ENCODE data around the gene TEX51.

TEX51 gene

DNA sequence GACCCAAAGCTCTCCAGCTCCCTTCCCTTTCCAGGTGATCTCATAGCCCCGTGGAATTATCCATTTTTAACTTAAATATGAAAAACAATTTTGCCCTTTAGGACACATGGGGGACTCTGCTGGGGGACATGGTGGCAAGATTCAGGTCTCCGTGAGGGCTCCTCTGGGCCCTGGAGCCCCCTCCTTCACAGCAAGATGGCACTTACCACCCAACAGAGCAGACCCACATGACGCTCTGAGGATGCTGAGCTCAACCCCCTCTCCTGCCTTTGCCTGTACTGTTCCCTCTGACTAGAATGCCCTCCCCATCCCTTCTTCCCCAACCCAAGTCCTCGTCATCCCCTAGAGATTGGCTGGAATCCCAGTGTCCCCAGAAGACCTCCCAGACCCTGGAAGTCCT is 17.2 kb downstream of the TEX51 start:
- no peak for DNase-seq

DNA sequence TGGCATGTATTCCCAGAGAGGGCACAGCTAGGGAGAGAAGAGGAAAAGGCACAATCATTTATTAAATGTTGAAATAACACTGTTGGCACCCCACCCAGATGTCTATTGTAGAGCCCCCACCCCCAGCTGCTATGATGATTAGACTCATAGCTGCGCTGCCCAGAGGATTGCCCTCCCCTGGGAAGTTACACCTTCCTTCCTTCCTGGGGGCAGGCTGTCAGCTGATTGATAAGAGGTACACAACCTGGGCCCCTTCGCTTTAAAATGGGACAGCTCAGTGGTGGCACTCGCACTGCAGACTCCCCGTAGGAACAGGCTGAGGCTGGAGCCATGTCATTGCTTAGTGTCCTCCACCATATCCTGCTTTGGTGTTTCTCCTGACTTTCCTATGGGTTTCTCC is 18.1 kb downstream of the TEX51 start:
- DNase-seq = no peak

DNA sequence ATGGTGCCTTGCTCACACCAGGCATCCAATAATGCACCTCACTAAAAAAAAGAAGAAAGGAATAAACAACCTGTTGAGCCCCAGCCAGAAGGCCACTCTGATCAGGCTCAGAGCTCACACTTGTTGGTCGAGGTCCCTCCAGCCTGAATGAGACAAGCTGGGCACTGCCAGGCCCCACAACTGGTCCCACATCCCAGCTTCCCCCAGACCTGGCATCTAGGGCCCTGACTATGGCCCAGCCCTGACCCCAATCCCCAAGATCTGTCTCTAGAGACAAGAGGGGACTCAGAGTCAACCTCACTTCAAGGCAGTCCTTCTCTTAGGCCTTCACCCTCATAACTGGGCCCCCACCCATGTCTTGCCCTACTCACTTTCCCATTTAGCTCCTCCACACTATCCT is 22.4 kb downstream of the TEX51 start:
- DNase-seq = no peak

DNA sequence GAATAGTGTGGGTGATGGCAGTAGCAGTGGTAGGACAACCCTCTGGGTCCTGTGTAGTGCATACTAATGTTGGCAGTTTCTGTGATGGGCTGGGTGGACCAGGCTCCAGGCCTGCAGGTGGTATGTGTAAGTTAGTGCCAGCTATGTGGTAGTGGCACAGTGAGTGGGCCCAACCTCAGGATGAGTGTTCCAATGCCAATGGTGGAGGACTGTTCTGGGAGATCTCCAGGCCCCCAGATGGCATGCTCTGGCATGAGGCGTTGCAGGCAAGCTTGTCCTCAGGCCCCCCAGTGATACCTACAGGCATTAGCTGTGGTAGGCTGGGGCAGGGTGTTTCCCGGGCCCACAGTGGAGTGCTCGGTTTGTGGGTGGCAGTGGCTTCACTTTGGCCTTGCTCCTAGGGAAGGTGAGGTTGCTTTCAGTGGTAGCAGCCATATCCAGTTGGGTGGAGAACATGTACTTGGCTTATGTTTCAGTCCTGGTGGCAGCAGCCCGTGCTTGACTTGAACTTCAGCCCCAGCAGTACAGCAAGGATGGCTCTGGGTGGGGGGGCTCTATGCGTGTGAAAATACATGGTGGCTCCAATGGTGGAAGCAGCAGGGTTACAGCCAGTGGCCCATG is 32.4 kb downstream of the TEX51 start:
- no peak for DNase-seq

DNA sequence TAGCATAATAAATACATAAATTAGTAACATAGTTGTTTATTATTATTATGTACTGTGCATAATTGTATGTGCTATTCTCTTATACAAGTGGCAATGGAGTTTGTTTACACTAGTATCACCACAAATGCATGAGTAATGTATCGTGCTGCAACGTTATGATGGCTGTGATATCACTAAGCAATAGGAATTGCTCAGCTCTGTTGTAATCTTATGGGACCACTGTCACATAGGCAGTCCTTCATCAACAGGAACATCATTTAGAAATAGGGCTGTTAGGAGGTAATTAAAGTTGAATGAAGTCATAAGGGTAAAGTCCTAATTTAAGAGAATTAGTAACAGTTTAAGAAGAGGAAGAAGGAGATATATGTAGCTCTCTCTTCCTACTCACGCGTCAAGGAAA is 33.8 kb downstream of the TEX51 start:
- DNase-seq = no peak

DNA sequence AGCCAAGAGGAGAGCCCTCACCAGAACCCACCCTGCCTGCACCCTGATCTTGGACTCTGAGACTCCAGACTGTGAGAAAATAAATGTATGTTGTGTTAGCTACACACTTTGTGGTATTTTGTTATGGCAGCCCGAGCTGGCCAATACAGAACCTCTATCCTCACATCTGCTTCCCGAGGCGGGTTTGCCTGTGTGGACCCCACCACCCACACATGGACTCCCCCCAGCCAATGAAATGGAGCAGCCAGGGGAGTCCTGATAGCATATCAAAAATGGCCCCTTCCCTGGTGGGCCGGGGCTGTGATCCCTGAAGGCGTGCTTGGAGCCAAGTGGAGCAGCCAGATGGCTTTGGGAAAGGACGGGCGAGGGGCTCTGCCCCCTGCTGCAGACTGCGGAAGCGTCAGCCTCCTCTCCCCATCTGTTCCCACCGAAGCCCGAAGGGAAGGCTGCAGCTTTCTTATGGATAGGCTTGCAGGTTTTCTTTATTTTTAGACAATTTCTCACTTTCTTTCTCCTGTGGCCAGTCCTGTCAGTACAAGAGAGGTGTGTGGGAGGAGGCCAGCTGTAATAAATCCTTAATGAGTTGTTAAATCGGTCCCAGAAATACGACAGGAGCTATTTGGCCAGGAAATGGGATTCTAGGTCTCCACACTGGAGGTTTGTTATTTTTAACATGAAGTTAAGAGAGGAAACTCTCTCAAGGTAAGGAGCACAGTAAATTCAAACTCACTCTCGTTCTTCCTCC is 34.4 kb downstream of the TEX51 start:
- DNase-seq = no peak

DNA sequence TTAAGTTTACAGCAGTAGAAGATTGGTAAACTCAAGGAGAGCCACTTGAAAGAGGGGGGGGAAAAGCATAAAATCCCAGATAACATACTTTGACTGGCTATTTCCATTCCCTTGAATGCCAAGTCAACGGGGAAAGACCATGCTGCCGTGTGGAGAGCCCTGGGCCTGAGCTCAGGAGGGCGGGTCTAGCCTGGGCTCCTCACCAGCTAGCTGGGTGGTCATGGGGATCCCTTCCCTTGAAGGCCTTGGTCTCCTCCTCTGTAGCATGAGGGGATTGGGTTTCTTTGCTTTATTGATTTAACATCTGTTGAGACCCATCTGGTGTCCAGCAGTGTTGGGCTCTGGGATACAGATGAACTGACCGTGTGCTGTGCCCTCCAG is 35.0 kb downstream of the TEX51 start:
- no peak for DNase-seq

DNA sequence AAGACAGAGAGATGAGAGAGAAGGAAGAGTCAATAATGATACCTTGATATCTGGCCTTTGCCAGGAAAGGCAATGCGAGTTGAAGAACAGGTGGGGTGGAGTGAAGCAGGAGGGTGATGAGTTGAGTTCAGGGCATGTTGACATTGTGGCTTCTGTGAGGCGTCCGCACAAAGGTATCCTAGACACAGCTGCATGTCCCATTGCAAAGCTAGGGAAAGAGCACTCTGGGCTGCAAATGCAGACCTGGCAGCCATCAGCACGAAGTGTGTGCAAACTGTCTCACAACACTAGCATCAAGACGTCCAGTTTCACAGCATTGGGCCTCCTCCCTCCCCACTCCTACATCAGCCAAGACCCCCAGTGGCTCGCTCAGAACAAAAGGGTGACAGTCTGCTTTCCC is 36.1 kb downstream of the TEX51 start:
- DNase-seq = no peak

DNA sequence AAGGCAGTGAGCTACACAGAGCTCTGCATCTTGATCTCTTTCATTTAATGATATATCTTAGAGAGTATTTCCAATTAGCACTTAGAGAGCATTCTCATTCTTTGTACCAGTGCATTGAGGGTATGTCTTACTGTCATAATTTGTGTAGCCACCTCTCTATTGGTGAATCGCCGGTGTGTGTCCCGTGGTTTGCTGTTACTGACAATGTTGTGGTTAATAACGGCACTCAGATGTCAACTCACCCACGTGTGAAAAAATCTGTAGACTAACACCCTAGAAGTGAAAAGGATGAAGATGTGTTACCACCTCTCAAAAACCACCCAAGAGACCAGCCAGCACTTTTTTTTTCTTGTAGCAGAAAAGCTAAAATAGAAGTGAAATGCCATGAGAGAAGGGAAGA is 37.1 kb downstream of the TEX51 start:
- no peak for DNase-seq

DNA sequence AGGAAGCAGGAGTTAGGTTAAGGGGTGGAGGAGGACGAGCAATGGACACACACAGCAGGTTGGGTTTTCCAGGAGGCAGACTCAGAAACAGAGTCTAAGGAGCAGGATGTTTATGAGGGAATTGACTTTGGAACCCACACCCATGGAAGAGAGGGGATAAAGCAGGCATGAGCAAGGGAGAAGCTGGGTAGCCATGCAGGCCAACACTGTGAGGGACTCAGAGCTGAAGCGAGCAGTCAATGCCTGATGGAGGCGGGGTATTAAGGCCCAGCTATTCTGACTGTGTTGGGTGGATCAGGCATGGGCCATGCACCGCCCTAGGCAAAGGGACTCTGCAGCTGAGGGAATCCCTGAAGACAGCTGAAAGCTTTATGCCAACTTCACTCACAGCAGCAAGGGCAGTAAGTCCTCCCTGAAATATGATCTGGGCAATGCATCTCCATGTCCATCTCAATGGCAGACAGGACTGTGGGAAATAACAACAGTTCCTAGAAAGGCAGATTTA is 37.6 kb downstream of the TEX51 start:
- no peak for DNase-seq

DNA sequence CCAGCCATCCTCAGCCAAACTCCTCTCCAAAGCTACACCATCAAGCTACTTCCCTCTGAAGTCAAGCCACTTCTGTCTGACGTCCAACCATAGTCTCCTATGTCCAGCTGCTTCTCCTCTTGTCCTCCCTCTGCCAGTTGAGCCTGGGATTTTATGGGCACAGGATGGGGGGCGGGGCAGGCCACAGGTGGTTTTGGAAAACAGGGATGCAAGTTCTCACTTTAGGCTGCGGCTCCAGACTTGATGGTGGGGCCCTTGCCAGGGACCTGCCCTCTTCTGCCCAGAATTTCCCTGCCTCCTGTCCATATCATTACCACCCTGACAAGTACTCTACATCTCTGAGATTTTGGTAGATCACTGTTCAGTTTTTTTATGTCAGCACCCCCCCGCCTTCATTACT is 41.6 kb downstream of the TEX51 start:
- DNase-seq = no peak

DNA sequence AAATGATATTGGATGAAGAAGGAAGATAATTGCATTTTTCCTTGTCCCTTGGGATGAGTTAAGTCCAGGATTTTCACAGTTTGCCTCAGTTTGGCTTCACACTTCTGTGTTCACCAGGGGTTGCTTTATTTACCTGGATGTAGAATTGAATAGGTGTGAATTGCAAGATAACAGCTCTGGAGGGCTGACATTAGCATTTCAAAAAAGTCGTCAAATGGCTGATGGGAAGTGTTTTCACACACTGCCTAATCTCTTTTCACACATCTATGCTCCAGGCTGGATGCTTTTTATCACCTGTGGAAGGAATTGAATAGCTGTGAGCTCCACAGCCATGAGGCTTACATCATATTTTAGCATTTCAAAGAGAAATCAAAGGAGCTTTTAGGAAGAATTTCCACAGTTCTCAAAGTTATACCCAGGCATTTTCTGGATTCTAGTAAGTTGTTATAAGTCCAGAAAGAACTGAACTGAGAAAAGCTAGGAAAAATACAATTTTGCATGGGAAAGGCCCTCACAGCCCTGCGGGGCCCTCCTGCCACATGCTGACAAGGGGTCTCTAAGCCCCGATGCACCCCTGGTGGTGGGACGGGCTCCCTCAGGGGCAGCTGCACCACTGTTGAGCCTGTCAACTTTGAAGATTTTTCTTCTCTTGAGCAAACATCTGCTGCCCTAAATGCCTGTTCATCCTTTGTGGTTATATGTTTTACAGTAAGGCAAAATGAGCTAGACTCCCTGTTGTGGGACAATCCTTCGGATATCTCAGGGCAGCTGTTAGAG is 43.9 kb downstream of the TEX51 start:
- DNase-seq = no peak

DNA sequence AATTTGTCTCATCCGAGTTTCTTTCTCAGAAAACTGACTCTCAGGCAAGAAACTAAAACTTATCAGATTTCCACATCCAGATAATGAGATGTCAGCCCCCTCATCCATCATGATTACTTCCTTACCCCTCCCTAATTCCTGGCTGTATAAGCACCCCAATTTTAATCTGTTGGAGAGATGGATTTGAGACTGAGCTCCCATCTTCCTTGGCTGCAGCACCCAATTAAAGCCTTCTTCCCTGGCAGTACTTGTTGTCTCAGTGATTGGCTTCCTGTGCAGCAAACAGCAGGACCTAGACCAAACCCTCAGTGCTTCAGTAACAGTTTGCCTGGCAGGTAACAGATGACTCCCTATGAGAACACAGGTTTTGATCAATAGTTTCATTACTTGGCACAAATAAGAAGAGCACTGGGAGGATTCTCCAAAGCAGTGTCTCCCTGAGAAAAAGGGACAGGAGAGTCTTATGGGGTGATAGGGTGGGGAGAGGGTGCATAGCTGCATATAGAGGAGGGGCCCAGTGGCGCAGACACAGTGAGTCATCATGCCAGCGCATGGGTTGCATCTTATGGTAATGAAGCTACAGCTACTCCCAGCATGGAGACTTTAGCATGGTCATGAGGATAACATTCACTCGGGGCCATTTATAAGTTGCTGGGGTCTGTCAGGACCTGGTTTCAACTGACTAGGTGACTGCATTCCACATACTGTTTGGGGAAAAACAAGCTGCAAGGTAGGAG is 45.1 kb downstream of the TEX51 start:
- DNase-seq = no peak

DNA sequence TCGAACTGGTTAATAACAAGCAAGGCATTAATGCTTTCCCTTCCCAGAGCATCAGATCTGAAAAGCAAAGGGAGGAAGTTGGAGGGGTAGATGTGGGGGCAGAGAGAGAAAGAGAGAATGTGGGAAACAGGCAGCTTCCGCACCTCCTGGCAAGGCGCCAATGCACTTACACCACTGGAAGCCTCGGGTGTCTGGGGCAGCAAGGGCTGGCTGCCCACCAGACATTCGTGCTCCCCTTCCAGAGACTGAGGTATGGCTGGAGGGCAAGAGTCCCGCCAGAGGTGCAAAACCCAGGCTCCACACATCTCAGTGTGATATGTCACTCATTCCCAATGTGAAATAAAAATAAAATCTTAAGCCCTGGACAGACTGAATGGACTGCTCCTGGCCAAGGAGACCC is 46.4 kb downstream of the TEX51 start:
- DNase-seq = no peak

DNA sequence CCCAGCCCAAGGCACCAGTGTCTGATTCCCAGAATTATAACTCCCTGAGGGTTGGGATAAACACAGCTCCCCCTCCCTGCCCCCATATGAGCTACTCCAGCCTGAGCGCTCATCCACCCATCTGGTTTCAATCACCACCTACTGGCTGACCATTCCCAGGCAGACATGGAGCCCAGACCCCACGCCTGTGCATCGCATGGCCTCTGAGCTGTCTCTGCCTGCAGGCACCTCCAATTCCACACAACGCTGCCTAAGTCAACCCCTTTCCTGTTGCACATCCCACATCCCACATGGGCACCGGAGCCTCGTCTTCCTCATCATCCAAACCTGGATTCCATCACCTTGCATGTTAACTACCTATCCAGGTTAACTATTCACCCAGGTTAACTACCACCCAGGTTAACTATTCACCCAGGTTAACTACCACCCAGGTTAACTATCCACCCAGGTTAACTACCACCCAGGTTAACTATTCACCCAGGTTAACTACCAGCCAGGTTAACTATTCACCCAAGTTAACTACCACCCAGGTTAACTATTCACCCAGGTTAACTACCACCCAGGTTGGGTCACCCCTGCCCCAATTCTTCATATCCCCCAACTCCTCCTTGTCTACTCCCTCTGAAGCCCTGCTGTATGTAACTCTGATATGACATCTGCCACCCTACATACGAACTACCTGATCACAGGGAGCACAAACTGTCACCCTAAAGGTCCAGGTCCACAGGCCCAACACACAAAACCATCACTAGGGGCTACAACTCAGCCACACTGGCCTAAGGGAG is 47.8 kb downstream of the TEX51 start:
- no peak for DNase-seq

DNA sequence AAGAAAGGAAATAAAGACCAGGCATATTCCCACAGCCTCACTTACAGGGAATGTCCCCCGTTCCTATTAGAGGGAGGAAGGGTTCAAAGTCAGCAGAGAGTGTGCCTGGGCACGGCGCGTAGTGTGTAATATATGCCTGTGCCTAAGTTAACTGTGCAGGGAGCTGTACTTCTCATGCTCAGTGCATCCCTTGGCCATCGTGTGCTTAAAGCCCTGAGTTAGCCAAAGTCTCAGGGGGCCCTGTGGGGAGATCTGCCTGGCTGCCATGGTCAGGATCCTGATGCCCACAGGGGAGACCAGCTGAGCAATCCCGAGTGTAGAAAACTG is 48.4 kb downstream of the TEX51 start:
- DNase-seq = no peak

DNA sequence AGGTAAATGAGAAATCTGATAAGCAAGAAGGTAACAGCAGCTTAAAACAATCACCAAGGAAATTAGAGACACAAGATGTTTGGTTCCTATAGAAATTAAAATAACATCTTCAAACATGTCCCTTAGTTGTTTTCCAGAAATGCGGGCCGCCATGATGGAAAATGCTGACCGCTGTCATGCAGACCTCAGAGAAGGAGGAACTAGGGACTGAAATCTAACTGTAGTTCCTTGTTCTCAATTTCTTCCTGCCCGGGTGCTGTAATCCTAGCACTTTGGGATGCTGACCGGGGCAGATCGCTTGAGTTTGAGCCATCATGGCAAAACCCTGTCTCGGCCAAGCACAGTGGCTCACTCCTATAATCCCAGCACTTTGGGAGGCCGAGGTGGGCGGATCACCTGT is 51.1 kb downstream of the TEX51 start:
- DNase-seq = no peak

DNA sequence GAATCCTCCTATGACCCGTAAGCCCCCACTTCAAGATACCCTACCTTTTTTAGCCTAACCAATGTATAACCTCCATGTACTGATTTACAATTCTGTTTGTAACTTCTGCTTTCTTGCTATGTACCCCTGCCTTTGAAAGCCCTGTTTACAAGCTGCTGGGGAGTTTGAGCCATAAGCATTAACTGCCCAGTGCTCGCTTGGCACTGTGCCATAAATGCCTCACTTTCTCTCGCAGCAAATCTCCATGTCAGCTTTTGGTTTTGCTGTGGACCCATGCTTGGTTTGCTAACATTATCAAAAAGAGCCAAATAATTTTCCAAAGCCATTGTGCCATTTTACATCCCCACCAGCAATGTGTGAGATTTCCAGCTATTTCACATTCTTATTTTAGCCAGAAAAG is 51.8 kb downstream of the TEX51 start:
- no peak for DNase-seq

Data from DMS79 treated with DMSO at 0.1 percent for 48 hours (cell line).